Neural cell (in vitro differentiated cells): ENCODE results near the gene PDE3A. TPM values are rescaled to one million over a fixed set of nuclear protein-coding genes. Genes with fewer than 3 reads are reported as not detected.

Experiments
- H2AFZ ChIP-seq: fragments of 200-600, 300-800 bp; sonication (generic), shearing (Covaris generic); 2 replicates; pipeline ENCODE4 v1.6.0; 2014; ENCODE audit warnings: low read depth, mild to moderate bottlenecking, antibody characterized with exemption, low read length, moderate library complexity
- H3F3A ChIP-seq: fragments of 200-600 bp; shearing (Covaris generic); 2 replicates; pipeline ENCODE4 v1.6.1; 2016; ENCODE audit warnings: mild to moderate bottlenecking, moderate library complexity, mixed read lengths, antibody characterized with exemption, low read length; ENCODE audit not compliant: insufficient read depth, poor library complexity, severe bottlenecking
- H3K27ac ChIP-seq: fragments of 200-600, 300-800 bp; sonication (generic), shearing (Covaris generic); 2 replicates; pipeline ENCODE4 v1.5.1; 2014; ENCODE audit warnings: mild to moderate bottlenecking, low read length, moderate library complexity
- H3K27me3 ChIP-seq: fragments of 300-800, 200-600 bp; sonication (generic), shearing (Covaris generic); 2 replicates; pipeline ENCODE4 v1.6.0; 2014; ENCODE audit warnings: mild to moderate bottlenecking, low read depth, low read length, moderate library complexity; ENCODE audit not compliant: insufficient read depth
- H3K36me3 ChIP-seq: fragments of 300-800, 200-600 bp; sonication (generic), shearing (Covaris generic); 2 replicates; pipeline ENCODE4 v1.5.1; 2014; ENCODE audit warnings: mild to moderate bottlenecking, antibody characterized with exemption, low read length, moderate library complexity; ENCODE audit not compliant: insufficient read depth
- H3K4me2 ChIP-seq: fragments of 300-800, 200-600 bp; sonication (generic), shearing (Covaris generic); 2 replicates; pipeline ENCODE4 v1.6.0; 2014; ENCODE audit warnings: mild to moderate bottlenecking, low read length
- H3K4me3 ChIP-seq: fragments of 300-800, 200-600 bp; sonication (generic), shearing (Covaris generic); 2 replicates; pipeline ENCODE4 v1.5.1; 2014; ENCODE audit warnings: mild to moderate bottlenecking, low read length, moderate library complexity
- H3K79me2 ChIP-seq: fragments of 200-600 bp; shearing (Covaris generic); replicated peaks from 2 replicates; pipeline ENCODE4 v1.6.0; 2014; ENCODE audit warnings: mild to moderate bottlenecking, low read length, moderate library complexity; ENCODE audit not compliant: insufficient read depth
- H3K9ac ChIP-seq: fragments of 300-800, 200-600 bp; sonication (generic), shearing (Covaris generic); 2 replicates; pipeline ENCODE4 v1.6.1; 2016; ENCODE audit warnings: mild to moderate bottlenecking, low read length, mixed read lengths
- H3K9me2 ChIP-seq: fragments of 200-600 bp; shearing (Covaris generic); 2 replicates; pipeline ENCODE4 v1.6.1; 2016; ENCODE audit warnings: mild to moderate bottlenecking, low read length, mixed read lengths; ENCODE audit not compliant: insufficient read depth
- H3K9me3 ChIP-seq: fragments of 200-600, 300-800 bp; sonication (generic), shearing (Covaris generic); 2 replicates; pipeline ENCODE4 v1.6.1; 2016; ENCODE audit warnings: mild to moderate bottlenecking, mixed run types, low read length, moderate library complexity, mixed read lengths
- H4K20me1 ChIP-seq: fragments of 200-600 bp; shearing (Covaris generic); 2 replicates; pipeline ENCODE4 v1.6.1; 2016; ENCODE audit warnings: mild to moderate bottlenecking, mixed run types; ENCODE audit not compliant: insufficient read depth
- EP300 ChIP-seq: fragments of 450-650 bp; conservative IDR thresholded peaks from 2 replicates; pipeline ENCODE4 v1.6.1; 2014; ENCODE audit warnings: antibody characterized with exemption, mild to moderate bottlenecking, moderate library complexity; ENCODE audit not compliant: poor library complexity, severe bottlenecking
- EZH2 ChIP-seq: fragments of 200-600, 300-800 bp; shearing (Covaris generic), sonication (generic); IDR thresholded peaks from 2 replicates; pipeline ENCODE4 v1.6.1; 2014; ENCODE audit warnings: antibody characterized with exemption, low read length, borderline replicate concordance, mild to moderate bottlenecking; ENCODE audit not compliant: insufficient read depth, poor library complexity, severe bottlenecking
- MXI1 ChIP-seq: fragments of 450-650 bp; conservative IDR thresholded peaks from 2 replicates; pipeline ENCODE4 v1.6.1; 2014; ENCODE audit warnings: antibody characterized with exemption, mild to moderate bottlenecking; ENCODE audit not compliant: poor library complexity, severe bottlenecking
- POLR2AphosphoS5 ChIP-seq: IDR thresholded peaks from 2 replicates; pipeline ENCODE4 v1.6.1; 2012
- RAD21 ChIP-seq: fragments of 450-650 bp; conservative IDR thresholded peaks from 2 replicates; pipeline ENCODE4 v1.6.1; 2014; ENCODE audit warnings: antibody characterized with exemption, mild to moderate bottlenecking, moderate library complexity
- SMC3 ChIP-seq: fragments of 450-650 bp; conservative IDR thresholded peaks from 2 replicates; pipeline ENCODE4 v1.6.1; 2014; ENCODE audit warnings: antibody characterized with exemption, mild to moderate bottlenecking, moderate library complexity; ENCODE audit not compliant: poor library complexity
- TAF1 ChIP-seq: IDR thresholded peaks from 2 replicates; pipeline ENCODE4 v1.6.1; 2012; ENCODE audit warnings: low read depth
- polyA plus RNA-seq: library from polyadenylated mRNA; depleted of rRNA; stranded (reverse); fragments of >200 nt; gene quantifications from 2 replicates; pipeline ENCODE4 v1.2.3, GENCODE V29; 2014
- TF ChIP-seq, protein P1 (sequence below): IDR thresholded peaks from 2 replicates; pipeline ENCODE4 v1.6.1; 2012; ENCODE audit warnings: borderline replicate concordance
- TF ChIP-seq, protein P2 (sequence below): fragments of 450-650 bp; IDR thresholded peaks from 2 replicates; pipeline ENCODE4 v1.5.1; 2014; ENCODE audit warnings: antibody characterized with exemption, mild to moderate bottlenecking, moderate library complexity; ENCODE audit not compliant: poor library complexity, severe bottlenecking

The PDE3A gene
- polyA plus RNA-seq, 1 donor from 2014 or later = 0.94 TPM

DNA sequence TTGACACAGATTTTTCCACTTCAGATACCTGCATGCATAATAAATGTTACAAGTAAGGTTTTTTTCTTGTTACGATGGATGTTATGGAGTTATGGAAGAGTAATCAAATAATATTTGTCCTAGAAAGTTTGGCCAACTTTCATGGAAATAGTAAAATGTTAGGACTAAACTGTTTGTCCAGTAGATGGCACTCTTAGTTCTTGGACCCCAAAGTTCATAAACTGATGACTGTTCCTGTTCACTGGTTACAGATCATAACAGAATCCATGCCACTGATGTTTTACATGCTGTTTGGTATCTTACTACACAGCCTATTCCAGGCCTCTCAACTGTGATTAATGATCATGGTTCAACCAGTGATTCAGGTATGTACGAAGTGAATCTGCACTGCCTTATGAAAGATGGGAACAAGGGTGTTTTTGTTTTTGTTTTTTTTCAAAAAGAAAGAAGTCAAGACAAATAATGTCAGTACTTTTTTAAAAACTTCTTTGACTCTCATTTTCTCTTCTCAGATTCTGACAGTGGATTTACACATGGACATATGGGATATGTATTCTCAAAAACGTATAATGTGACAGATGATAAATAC, 278.0 kb downstream of the PDE3A start:
- no peak overlapping the region for H2AFZ ChIP-seq

GRCh38 chr12:20653871-20654270, 285.5 kb downstream of the PDE3A start:
- Histone ChIP-seq H3K4me3 (no peak overlapping the region), H3K9me3 (no peaks in the 10 kb centered on the region), H3F3A (no peaks in the 10 kb centered on the region), H3K27me3 (no peaks in the 10 kb centered on the region), H2AFZ (no peak overlapping the region), H3K9ac (no peak overlapping the region), H3K36me3 (no peaks in the 10 kb centered on the region), H3K9me2 (no peaks in the 10 kb centered on the region), H3K4me2 (no peak overlapping the region), H4K20me1 (no peaks in the 10 kb centered on the region), H3K79me2 (no peaks in the 10 kb centered on the region), H3K27ac (no peak overlapping the region)
- TF ChIP-seq POLR2AphosphoS5 = no peak
- TF ChIP-seq SMC3 = no peak
- no peak for TF ChIP-seq MXI1
- TF ChIP-seq TAF1 = no peak
- TF ChIP-seq, protein P1, sequence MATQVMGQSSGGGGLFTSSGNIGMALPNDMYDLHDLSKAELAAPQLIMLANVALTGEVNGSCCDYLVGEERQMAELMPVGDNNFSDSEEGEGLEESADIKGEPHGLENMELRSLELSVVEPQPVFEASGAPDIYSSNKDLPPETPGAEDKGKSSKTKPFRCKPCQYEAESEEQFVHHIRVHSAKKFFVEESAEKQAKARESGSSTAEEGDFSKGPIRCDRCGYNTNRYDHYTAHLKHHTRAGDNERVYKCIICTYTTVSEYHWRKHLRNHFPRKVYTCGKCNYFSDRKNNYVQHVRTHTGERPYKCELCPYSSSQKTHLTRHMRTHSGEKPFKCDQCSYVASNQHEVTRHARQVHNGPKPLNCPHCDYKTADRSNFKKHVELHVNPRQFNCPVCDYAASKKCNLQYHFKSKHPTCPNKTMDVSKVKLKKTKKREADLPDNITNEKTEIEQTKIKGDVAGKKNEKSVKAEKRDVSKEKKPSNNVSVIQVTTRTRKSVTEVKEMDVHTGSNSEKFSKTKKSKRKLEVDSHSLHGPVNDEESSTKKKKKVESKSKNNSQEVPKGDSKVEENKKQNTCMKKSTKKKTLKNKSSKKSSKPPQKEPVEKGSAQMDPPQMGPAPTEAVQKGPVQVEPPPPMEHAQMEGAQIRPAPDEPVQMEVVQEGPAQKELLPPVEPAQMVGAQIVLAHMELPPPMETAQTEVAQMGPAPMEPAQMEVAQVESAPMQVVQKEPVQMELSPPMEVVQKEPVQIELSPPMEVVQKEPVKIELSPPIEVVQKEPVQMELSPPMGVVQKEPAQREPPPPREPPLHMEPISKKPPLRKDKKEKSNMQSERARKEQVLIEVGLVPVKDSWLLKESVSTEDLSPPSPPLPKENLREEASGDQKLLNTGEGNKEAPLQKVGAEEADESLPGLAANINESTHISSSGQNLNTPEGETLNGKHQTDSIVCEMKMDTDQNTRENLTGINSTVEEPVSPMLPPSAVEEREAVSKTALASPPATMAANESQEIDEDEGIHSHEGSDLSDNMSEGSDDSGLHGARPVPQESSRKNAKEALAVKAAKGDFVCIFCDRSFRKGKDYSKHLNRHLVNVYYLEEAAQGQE = no peak
- TF ChIP-seq EP300 = no peak
- TF ChIP-seq, protein P2, sequence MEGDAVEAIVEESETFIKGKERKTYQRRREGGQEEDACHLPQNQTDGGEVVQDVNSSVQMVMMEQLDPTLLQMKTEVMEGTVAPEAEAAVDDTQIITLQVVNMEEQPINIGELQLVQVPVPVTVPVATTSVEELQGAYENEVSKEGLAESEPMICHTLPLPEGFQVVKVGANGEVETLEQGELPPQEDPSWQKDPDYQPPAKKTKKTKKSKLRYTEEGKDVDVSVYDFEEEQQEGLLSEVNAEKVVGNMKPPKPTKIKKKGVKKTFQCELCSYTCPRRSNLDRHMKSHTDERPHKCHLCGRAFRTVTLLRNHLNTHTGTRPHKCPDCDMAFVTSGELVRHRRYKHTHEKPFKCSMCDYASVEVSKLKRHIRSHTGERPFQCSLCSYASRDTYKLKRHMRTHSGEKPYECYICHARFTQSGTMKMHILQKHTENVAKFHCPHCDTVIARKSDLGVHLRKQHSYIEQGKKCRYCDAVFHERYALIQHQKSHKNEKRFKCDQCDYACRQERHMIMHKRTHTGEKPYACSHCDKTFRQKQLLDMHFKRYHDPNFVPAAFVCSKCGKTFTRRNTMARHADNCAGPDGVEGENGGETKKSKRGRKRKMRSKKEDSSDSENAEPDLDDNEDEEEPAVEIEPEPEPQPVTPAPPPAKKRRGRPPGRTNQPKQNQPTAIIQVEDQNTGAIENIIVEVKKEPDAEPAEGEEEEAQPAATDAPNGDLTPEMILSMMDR = no peak
- TF ChIP-seq EZH2 = no peak
- no peak for TF ChIP-seq RAD21

More for the DNA sequence above, 278.0 kb downstream of the PDE3A start:
- Histone ChIP-seq H3K9me2 (no peaks in the 10 kb centered on the region), H3K27me3 (no peaks in the 10 kb centered on the region), H3F3A (no peaks in the 10 kb centered on the region), H3K9me3 (no peaks in the 10 kb centered on the region), H3K27ac (no peak overlapping the region), H3K4me2 (no peak overlapping the region), H3K36me3 (no peaks in the 10 kb centered on the region), H3K4me3 (no peak overlapping the region), H3K79me2 (no peaks in the 10 kb centered on the region), H4K20me1 (no peaks in the 10 kb centered on the region), H3K9ac (no peak overlapping the region)
- TF ChIP-seq RAD21 (peak; percentile 77), EZH2 (no peak), MXI1 (no peak), EP300 (no peak), TAF1 (no peak), SMC3 (peak; percentile 74), POLR2AphosphoS5 (no peak)
- TF ChIP-seq, protein P1 = no peak
- TF ChIP-seq, protein P2 = peak; percentile 73
